Memory B cell (primary cell): ENCODE results near the gene CALN1.
"Not testable (repeated sequence)": the region's sequence is repeated elsewhere in the genome, so short reads cannot be mapped to it uniquely, and the experiment has no call there.

Experiments used
- ATAC-seq: fragments of 150-1000 bp; cut with Tn5 transposase; 2 replicates; pipeline ENCODE4 v1.10.0; 2021; ENCODE audit warnings: low read depth, mild to moderate bottlenecking, moderate library complexity
- DNase-seq, 2 donors: peaks; one replicate each; pipeline ENCODE4 v3.0.0; 2022; ENCODE audit warnings: low spot score in 2 of 2
- H3K27ac Mint-ChIP-seq: one replicate; pipeline ENCODE4 v1.8.0; 2022; ENCODE audit warnings: mild to moderate bottlenecking, moderate library complexity, mixed read lengths
- H3K27me3 Mint-ChIP-seq: one replicate; pipeline ENCODE4 v1.8.0; 2022; ENCODE audit warnings: mixed read lengths
- H3K36me3 Mint-ChIP-seq: one replicate; pipeline ENCODE4 v1.8.0; 2022; ENCODE audit warnings: mild to moderate bottlenecking, mixed read lengths
- H3K4me1 Mint-ChIP-seq: one replicate; pipeline ENCODE4 v1.8.0; 2022; ENCODE audit warnings: mixed read lengths
- H3K4me3 Mint-ChIP-seq: one replicate; pipeline ENCODE4 v1.8.0; 2022; ENCODE audit warnings: mild to moderate bottlenecking, moderate library complexity, mixed read lengths
- H3K9me3 Mint-ChIP-seq: one replicate; pipeline ENCODE4 v1.8.0; 2022; ENCODE audit warnings: mixed read lengths

Gene CALN1

DNA sequence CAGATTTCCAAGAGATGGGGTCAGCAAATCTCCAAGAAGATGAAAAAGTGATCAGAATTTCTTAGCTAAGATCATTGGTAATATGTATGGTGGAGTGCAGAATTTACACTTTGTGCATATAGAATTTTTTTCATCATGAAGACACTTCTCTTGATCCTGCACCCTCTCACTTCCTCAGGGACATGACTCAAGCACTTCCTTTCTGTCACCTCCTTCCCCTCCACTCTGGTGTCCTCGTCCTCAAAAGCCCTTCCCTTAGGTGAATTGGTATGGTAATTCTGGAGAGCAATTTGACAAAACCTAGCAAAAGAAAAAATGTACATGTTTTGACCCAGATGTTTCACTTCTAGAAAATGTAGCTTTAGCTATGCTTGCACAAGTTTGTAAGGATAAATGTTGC, 18.1 kb downstream of the CALN1 start:
- no peak overlapping the region for H3K4me3 Mint-ChIP-seq
- H3K4me1 Mint-ChIP-seq = no peaks in the 10 kb centered on the region
- DNase-seq (no peak), ATAC-seq (no peak)
- no peaks in the 10 kb centered on the region for H3K36me3 Mint-ChIP-seq
- H3K9me3 Mint-ChIP-seq = peaks cover 3% of the 10 kb centered on the region
- no peak overlapping the region for H3K27ac Mint-ChIP-seq
- no peaks in the 10 kb centered on the region for H3K27me3 Mint-ChIP-seq

DNA sequence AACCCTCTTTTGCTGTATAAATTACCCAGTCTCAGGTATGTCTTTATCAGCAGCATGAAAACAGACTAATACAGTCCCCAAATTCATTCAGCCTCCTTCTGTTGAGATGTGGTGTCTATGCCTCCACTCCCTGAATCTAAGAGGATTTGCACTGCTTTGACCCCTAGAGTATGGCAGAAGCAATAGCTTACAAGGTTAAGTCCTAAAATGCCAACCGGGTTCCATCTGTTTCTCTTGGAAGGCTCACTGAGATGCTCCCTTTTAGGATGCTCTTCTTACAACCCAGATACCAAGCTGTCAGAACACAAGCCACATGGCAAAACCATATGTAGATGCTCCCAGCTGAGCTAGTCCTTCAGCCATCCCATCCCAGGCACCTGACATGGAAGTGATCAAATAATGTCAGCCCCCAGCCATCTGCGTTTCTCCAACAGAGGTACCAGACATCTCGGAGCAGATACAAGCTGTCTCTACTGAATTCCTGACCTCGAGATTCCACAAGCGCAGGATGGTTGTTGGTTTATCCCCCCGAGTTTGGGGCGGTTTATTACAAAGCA, 20.2 kb downstream of the CALN1 start:
- H3K36me3 Mint-ChIP-seq = no peaks in the 10 kb centered on the region
- H3K27me3 Mint-ChIP-seq = peaks cover 2% of the 10 kb centered on the region
- no peak overlapping the region for H3K27ac Mint-ChIP-seq
- ATAC-seq = no peak
- peaks cover 4% of the 10 kb centered on the region for H3K9me3 Mint-ChIP-seq
- H3K4me3 Mint-ChIP-seq = no peak overlapping the region
- no peak for DNase-seq
- H3K4me1 Mint-ChIP-seq = no peaks in the 10 kb centered on the region

DNA sequence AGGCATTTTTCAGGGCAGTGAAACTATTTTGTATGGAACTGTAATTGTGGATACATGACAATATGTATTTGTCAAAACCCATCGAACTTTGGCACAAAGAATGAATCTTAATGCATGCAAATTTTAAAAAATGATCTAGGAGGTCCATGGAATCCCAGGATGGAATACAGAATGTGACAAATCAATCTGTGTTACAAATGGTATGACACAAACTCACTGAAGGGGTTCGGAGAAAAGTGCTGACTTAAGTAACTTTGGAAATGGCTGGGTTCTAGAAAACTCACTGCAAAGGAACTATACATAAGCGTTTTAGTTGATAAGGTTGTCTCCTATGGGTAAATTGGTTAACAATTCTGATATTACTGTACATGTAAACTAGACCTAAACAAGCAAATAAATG, 26.0 kb downstream of the CALN1 start:
- H3K4me1 Mint-ChIP-seq = no peaks in the 10 kb centered on the region
- H3K27me3 Mint-ChIP-seq = peaks cover 4% of the 10 kb centered on the region
- no peak for ATAC-seq

DNA sequence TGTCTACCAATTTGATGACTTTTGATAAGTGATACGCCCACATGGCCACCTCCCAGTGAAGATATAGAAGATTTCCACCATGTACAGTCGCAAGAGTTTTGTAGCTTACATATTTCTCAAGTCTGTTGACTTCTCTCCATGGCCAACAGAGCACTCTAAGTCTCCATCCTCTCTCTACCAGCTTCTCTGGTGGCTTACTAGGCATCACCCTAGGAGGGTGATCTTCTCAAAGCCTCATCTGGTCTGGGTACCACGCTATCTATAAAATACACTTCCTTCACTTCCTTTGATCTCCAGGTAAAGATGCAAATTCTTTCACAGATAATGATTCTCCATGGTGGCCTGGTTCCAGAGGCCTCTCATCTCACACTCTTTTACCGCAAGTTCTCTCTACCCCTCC, 49.9 kb downstream of the CALN1 start:
- Mint-ChIP-seq H3K9me3 (peaks cover 4% of the 10 kb centered on the region), H3K4me1 (no peaks in the 10 kb centered on the region)
- no peak for ATAC-seq

More for the DNA sequence above, 26.0 kb downstream of the CALN1 start:
- no peak overlapping the region for H3K27ac Mint-ChIP-seq
- no peaks in the 10 kb centered on the region for H3K36me3 Mint-ChIP-seq
- H3K4me3 Mint-ChIP-seq = no peak overlapping the region
- H3K9me3 Mint-ChIP-seq = peaks cover 5% of the 10 kb centered on the region
- DNase-seq = no peak

DNA sequence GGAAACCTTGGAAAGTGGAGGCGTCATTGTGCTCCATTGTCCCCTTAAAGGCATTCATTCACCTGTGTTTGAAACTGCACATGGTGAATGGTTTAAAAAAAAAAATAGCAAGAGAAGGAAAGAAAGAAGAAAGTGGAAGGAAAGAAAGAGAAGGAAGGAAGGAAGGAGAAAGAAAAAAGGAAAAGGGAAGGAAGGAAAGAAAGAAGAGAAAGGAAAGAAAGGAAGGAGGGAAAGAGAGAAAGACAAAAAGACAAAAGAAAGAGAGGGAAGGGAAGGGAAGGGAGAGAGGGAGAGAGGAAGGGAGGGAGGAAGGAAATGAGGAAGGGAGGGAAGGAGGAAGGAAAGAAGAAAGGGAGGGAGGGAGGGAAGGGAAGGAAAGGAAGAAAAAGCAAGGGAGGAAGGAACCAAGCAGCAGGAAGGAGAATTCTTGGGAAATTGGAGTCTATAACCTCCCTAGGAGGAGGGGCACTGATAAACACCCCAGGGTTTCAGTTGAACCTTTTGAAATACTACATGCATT, 66.9 kb downstream of the CALN1 start:
- H3K27ac Mint-ChIP-seq = no peak overlapping the region
- H3K36me3 Mint-ChIP-seq = peaks cover 3% of the 10 kb centered on the region

More for the DNA sequence above, 49.9 kb downstream of the CALN1 start:
- Mint-ChIP-seq H3K36me3 (no peaks in the 10 kb centered on the region), H3K27ac (no peak overlapping the region), H3K27me3 (no peaks in the 10 kb centered on the region), H3K4me3 (no peak overlapping the region)
- DNase-seq = no peak

DNA sequence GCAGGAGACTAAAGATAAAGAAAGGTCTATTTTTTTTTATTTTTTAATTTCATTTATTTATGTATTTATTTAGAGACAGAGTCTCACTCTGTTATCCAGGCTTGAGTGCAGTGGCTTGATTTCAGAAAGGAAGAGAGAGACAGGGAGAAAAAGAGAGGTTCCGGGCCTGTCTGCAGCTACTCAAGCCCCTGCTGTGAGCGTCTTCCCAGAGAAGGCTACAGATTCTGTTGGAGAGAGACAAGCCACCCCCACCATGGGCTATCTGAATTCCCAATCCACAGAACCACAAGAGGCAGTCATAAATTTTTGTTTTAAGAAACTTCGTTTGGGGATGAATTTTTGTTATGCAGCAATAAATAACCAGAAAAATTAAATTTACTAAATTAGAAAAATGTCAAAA, 68.1 kb downstream of the CALN1 start:
- Mint-ChIP-seq H3K27me3 (peaks cover 9% of the 10 kb centered on the region), H3K9me3 (peaks cover 7% of the 10 kb centered on the region), H3K4me3 (no peak overlapping the region), H3K27ac (no peak overlapping the region), H3K4me1 (no peaks in the 10 kb centered on the region), H3K36me3 (peaks cover 3% of the 10 kb centered on the region)
- DNase-seq (no peak), ATAC-seq (no peak)

More for the DNA sequence above, 66.9 kb downstream of the CALN1 start:
- no peak overlapping the region for H3K4me3 Mint-ChIP-seq
- H3K4me1 Mint-ChIP-seq = no peaks in the 10 kb centered on the region
- H3K27me3 Mint-ChIP-seq = peaks cover 9% of the 10 kb centered on the region
- ATAC-seq = no peak
- DNase-seq = no peak
- peaks cover 6% of the 10 kb centered on the region for H3K9me3 Mint-ChIP-seq

DNA sequence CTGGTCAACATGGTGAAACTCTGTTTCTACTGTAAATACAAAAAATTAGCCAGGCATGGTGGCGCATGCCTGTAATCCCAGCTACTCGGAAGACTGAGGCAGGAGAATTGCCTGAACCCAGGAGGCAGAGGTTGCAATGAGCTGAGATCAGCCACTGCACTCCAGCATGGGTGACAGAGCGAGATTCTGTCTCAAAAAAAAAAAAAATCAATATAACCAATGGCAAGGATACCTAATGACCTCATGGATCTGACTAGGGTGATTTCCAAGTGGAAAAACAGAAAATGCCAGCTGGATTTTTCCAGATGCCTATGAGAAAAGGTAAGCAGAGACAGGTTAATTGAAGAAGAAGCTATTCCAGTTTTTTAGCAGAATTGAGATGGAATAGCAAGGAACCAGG, 68.8 kb downstream of the CALN1 start:
- H3K36me3 Mint-ChIP-seq, H3K27ac Mint-ChIP-seq, H3K4me1 Mint-ChIP-seq, ATAC-seq, H3K27me3 Mint-ChIP-seq, H3K9me3 Mint-ChIP-seq, H3K4me3 Mint-ChIP-seq, DNase-seq: not testable (repeated sequence)

DNA sequence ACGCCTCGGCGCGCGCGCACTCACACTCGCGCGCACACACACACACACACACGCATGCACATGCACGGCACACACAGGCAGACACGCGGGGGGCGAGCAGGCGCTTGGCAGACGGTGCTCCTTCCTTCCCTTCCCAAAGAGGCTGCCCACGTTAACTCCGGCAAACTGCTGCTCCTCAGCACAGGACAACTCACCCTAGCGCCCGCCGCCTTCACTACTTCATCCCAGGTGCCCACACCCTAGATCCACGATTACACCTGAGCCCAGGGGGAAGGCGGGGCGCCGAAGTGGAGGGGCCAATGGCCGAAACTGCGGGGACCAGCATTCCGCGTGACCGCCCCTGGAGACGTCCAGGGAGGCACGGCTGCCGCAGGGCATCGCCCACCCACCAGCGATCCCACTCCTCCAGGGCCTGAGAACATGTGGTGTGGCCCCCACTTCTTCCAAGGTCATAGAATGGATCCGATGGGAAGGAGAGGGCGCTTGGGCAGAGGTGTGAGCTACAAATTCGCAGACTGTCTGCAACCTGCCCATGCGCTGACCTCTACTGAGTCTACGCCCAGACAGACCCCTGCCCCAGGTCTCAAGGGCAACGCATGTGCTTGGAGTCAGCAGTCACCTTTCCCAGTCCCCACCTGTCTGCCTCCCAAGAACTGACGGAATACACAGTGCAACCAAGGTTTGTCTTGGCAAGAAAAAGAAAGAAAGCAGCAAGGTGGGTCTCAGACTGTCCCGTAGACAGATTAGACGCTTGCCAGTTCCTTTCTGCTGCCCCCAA, 74.6 kb downstream of the CALN1 start:
- no peak for DNase-seq
- no peak for ATAC-seq
- Mint-ChIP-seq H3K27me3 (peaks cover 16% of the 10 kb centered on the region), H3K36me3 (no peaks in the 10 kb centered on the region), H3K4me1 (no peaks in the 10 kb centered on the region), H3K27ac (no peak overlapping the region), H3K4me3 (no peak overlapping the region), H3K9me3 (peaks cover 7% of the 10 kb centered on the region)

DNA sequence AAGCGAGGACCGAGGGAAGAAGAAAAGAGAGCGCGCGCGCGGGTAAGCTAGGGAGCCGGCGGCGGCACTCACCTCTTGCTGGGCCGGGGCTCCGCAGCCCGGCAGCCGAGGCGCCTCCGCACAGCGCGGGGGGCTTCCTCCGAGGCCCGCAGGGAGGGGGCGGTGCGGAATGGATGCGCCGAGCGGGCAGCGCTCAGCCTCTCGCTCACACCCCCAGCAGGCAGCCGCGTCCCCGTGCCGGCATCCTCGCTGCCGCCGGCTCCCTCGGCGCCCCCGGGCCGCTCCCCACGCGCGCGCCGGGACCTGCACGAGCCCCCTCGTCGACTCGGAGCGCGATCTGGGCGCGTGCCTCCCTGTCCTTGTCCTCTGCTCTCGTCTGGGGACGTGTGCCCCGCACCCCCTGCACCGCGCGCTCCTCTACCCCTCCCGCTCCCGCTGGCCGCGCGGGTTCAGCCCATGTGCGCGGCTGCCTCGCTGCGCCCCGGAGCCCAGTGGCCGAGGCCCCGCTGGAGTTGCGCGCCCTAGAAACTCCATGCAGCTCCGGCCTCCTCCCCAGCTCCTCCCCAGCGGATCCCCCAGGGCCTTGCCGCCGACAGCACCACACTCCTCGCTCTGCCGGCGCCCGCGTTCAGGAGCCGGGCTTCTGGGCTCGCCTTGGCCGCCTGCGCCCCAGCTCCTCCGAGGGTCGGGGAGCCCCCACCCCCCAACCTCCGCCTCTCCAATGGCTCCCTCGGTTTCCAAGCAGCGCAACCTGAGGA, 75.3 kb downstream of the CALN1 start:
- no peaks in the 10 kb centered on the region for H3K36me3 Mint-ChIP-seq
- peaks cover 7% of the 10 kb centered on the region for H3K9me3 Mint-ChIP-seq
- no peak for DNase-seq
- ATAC-seq = no peak
- H3K4me3 Mint-ChIP-seq = no peak overlapping the region
- peaks cover 16% of the 10 kb centered on the region for H3K27me3 Mint-ChIP-seq
- no peak overlapping the region for H3K27ac Mint-ChIP-seq
- H3K4me1 Mint-ChIP-seq = no peaks in the 10 kb centered on the region

DNA sequence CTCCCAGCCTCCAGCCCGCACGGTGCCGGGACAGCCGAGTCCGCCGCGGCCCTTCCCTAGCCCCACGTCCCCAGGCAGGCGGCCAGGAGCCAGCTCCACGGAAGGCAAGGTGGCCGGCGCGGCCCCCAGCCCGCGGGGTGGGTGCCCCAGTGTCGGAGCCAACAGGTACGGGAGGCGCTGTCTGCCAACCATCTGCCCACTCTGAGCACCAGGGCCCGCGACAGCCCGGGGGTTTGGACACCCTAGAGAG, 75.8 kb downstream of the CALN1 start:
- Mint-ChIP-seq H3K27ac (no peak overlapping the region), H3K4me1 (no peaks in the 10 kb centered on the region), H3K4me3 (no peak overlapping the region), H3K27me3 (peaks cover 16% of the 10 kb centered on the region), H3K9me3 (peaks cover 7% of the 10 kb centered on the region), H3K36me3 (no peaks in the 10 kb centered on the region)
- DNase-seq (no peak), ATAC-seq (no peak)

DNA sequence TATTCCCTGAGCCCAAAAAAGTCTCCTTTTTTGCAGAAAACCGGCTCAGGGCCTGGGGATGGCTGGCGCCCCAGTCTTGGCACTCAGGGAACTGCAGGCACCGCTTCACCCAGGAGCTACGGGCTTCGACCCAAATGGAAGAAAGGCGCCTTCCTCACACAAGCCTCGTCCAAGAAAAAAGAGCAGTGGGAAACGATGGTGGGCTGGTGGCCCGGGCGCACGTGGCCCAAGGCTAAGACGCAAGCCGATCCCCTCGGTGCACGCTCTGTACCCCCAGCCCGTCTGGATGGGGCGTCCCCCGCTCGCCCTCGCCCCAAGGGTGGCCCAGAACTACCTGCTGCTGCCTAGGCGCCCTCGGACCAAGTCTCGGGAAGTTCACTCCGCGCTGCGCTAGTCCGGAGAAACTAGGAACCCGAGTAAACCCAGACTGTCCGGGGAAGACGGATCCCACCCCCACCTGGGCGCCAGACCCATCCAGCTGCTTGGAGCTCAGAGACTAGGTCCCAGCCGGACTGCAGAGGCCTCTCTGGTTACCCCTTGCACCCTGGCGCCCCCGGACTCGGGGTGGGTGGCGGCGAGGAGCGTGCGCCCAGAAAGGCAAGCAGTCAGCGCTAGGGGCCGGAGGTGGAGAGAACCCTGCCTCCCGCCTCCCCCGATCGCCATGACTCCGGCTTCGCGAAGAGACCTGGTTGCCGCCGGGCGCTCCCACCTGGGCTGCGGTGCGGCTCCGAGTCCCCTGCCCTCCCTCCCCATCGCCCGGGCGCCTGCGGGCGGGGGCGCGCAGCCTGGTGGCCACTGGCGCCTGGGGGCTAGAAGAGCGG, 76.4 kb downstream of the CALN1 start:
- H3K4me1 Mint-ChIP-seq = no peaks in the 10 kb centered on the region
- peaks cover 15% of the 10 kb centered on the region for H3K27me3 Mint-ChIP-seq
- ATAC-seq (no peak), DNase-seq (no peak)
- H3K36me3 Mint-ChIP-seq = no peaks in the 10 kb centered on the region
- H3K4me3 Mint-ChIP-seq = no peak overlapping the region
- H3K27ac Mint-ChIP-seq = no peak overlapping the region
- peaks cover 9% of the 10 kb centered on the region for H3K9me3 Mint-ChIP-seq

DNA sequence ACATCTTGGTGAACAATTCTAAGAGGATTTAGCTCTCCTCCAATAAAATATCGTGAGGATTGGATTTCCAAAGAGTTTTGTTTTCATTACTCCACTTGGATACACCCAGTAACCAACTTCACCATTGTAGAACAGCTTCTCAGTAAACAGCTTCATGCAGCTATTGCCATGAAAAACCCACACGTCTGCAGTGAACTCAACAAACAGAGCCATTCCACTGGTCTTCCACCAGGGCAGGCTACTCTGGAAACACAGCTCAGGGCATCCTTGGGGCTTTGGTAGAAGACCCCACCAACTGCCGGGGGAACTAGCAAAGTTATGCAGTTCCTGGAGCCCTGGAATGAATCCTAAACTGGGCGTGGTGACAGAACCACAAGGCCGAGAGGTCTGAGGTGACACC, 77.4 kb downstream of the CALN1 start:
- ATAC-seq = no peak
- H3K4me1 Mint-ChIP-seq = no peaks in the 10 kb centered on the region
- H3K4me3 Mint-ChIP-seq = no peak overlapping the region
- no peak for DNase-seq
- H3K27ac Mint-ChIP-seq = no peak overlapping the region
- peaks cover 14% of the 10 kb centered on the region for H3K27me3 Mint-ChIP-seq
- H3K36me3 Mint-ChIP-seq = no peaks in the 10 kb centered on the region
- peaks cover 7% of the 10 kb centered on the region for H3K9me3 Mint-ChIP-seq

DNA sequence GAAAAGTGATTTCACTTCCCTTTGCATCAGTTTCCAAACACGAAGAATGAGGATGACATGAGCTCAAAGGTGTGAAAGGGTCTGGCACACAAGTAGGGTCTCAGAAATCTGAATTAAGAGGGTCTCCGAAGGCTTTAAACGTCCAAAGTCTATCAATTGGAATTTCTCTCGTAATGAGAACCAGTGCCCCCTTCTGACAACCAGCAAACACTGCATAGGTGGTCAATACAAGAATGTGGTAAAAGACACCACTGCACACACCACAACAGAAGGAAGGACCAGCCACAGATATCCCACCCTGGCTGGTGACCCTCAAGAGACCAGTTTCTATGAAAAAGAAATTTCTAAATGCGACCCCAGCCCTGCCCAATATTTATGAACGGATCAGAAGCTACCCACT, 78.1 kb downstream of the CALN1 start:
- H3K9me3 Mint-ChIP-seq = peaks cover 7% of the 10 kb centered on the region
- no peaks in the 10 kb centered on the region for H3K4me1 Mint-ChIP-seq
- ATAC-seq = no peak
- H3K4me3 Mint-ChIP-seq = no peak overlapping the region
- H3K36me3 Mint-ChIP-seq = no peaks in the 10 kb centered on the region
- DNase-seq = no peak
- peaks cover 14% of the 10 kb centered on the region for H3K27me3 Mint-ChIP-seq
- no peak overlapping the region for H3K27ac Mint-ChIP-seq

DNA sequence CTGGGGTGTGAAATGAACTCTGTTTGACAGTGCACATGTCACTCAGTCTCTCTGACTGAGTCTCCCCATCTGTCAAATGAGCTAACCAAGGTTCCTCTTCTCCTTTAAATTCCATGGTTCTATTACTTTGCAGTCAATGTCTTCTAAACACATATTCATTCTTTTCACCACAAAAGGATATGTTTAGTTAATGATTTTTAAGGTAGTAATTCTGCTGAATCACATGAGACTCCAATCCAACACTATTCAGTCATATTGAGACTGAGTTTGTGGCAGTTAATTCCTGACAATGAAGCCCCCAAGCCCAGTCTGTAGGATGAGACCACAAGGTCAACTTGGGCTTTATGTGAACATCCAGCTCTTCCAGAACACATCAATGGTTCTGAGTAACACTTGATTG, 85.3 kb downstream of the CALN1 start:
- H3K9me3 Mint-ChIP-seq = peaks cover 2% of the 10 kb centered on the region
- no peak for ATAC-seq
- H3K27me3 Mint-ChIP-seq = no peaks in the 10 kb centered on the region
- no peaks in the 10 kb centered on the region for H3K4me1 Mint-ChIP-seq
- H3K4me3 Mint-ChIP-seq = no peak overlapping the region
- no peak overlapping the region for H3K27ac Mint-ChIP-seq
- no peaks in the 10 kb centered on the region for H3K36me3 Mint-ChIP-seq
- DNase-seq = no peak
